ENCODE results near the gene CIITA. TPM values are rescaled to one million over a fixed set of nuclear protein-coding genes. Genes with fewer than 3 reads are reported as not detected.
"Not testable (repeated sequence)": the region's sequence is repeated elsewhere in the genome, so short reads cannot be mapped to it uniquely, and the experiment has no call there.

Gene CIITA
- total RNA-seq, 1 donor from 2014 or later, result 13.0 TPM

DNA sequence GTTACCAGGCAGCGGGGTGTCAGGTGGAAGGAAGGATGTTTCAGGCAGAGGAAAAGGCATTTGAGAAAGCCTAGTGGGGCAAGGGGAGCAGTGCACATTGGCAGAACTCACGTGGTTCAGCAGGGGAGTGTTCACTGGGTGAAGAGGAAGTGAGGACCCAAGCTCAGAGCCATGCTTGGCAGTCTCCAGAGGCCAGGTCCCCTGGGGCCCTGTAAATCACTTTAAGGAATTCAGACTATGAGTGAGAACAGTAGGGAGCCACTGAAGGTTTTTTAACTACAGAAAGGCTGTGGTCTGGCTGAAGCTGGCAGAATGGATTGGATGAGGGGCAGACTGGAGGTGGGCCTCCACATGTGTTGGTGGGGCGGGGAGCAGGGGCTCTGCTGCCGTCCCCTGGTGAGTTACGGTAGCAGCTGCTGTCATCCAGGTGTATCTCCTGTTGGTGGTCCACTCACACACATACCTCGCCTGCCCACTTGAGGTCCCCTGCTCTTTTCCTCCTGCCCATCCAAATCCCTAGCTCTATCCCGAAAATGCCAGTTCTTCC, 72.5 kb downstream of the CIITA start:
- H3K27me3 Mint-ChIP-seq (ENCODE audit: insufficient read depth), result no peaks in the 10 kb centered on the region
- H3K27ac Mint-ChIP-seq, result peak overlapping the region; percentile 41
- peak overlapping the region; percentile 53 for H3K4me3 Mint-ChIP-seq
- peak; percentile 37 for DNase-seq (ENCODE audit: low spot score)
- no peaks in the 10 kb centered on the region for H3K36me3 Mint-ChIP-seq (ENCODE audit: low read depth)
- intact Hi-C loops (cut with micrococcal nuclease), result loop anchor here (10.0 kb wide), 1 partner anchor 1025 kb away; the partner anchor contains the start of gene SNX29
- H3K4me1 Mint-ChIP-seq (ENCODE audit: low read depth), result peaks cover 48% of the 10 kb centered on the region
- H3K9me3 Mint-ChIP-seq, result no peaks in the 10 kb centered on the region

DNA sequence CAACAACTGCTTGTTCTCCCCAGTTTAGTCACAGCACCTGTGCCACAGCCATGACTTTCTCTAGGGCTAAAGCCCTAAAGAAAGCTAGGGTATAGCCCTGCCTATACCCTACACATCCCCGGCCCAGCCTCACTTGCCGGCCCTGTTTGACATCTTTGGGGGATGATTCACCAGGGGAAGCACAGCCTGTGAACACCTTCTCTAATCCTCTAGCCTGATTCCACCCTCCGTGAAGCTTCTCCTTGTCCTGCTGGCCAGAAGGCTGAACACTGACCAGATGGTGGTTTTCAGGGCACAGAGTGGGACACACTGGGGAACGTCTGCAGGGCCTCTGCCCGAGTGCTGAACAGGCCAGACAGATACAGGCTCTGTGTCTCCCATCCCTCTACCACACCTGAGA, 73.4 kb downstream of the CIITA start:
- no peak for DNase-seq (ENCODE audit: low spot score)
- no peak overlapping the region for H3K4me3 Mint-ChIP-seq
- H3K36me3 Mint-ChIP-seq (ENCODE audit: low read depth), result no peaks in the 10 kb centered on the region
- peaks cover 46% of the 10 kb centered on the region for H3K4me1 Mint-ChIP-seq (ENCODE audit: low read depth)
- no peaks in the 10 kb centered on the region for H3K9me3 Mint-ChIP-seq
- intact Hi-C loops (cut with micrococcal nuclease), result no loop called here
- no peaks in the 10 kb centered on the region for H3K27me3 Mint-ChIP-seq (ENCODE audit: insufficient read depth)
- H3K27ac Mint-ChIP-seq, result no peak overlapping the region

DNA sequence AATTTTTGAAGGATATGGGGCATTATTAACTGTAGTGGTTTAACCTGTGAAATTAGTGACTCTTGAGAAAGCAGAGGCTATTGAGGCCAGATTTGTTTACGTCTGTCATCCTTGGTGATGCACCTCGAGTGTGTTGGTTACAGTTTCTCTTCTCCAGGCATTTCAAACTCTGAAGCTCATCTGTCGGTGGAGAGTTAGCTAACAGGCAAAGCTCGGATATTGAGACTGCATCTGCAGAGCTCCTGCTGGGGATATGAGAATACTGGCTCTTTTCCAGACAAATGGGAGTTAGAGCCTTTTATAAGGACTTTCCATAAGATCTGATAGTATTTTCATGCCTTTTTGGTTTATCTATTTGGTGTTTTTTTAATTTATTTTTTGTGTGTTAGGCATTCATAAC, 74.0 kb downstream of the CIITA start:
- H3K9me3 Mint-ChIP-seq, result no peaks in the 10 kb centered on the region
- no peak overlapping the region for H3K27ac Mint-ChIP-seq
- H3K4me1 Mint-ChIP-seq (ENCODE audit: low read depth), result peaks cover 41% of the 10 kb centered on the region
- DNase-seq (ENCODE audit: low spot score), result no peak
- no peaks in the 10 kb centered on the region for H3K27me3 Mint-ChIP-seq (ENCODE audit: insufficient read depth)
- H3K36me3 Mint-ChIP-seq (ENCODE audit: low read depth), result no peaks in the 10 kb centered on the region
- intact Hi-C loops (cut with micrococcal nuclease), result no loop called here
- H3K4me3 Mint-ChIP-seq, result no peak overlapping the region

DNA sequence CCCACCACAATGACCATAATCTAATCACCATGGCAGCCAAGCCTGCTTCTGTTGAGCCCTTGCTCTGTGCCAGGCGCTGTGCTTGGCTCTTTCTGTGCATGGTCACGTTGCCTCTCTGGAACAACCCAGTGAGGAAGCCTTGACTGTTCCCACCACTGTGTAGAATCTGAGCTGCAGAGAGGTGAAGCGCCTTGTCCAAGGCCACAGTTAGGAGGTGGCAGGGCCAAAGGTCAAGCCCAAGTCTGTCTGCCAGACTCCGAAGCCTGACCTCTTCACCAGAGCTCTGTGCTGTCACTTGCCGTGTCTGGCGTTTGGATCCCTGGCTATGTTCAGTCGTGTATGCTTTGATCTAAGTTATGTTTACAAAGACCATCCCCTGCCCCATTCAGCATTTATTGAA, 77.9 kb downstream of the CIITA start:
- no peaks in the 10 kb centered on the region for H3K9me3 Mint-ChIP-seq
- intact Hi-C loops (cut with micrococcal nuclease), result loop anchor here (1.0 to 2.0 kb wide), 6 partner anchors 9 to 1114 kb away; no protein-coding TSS in a partner anchor

DNA sequence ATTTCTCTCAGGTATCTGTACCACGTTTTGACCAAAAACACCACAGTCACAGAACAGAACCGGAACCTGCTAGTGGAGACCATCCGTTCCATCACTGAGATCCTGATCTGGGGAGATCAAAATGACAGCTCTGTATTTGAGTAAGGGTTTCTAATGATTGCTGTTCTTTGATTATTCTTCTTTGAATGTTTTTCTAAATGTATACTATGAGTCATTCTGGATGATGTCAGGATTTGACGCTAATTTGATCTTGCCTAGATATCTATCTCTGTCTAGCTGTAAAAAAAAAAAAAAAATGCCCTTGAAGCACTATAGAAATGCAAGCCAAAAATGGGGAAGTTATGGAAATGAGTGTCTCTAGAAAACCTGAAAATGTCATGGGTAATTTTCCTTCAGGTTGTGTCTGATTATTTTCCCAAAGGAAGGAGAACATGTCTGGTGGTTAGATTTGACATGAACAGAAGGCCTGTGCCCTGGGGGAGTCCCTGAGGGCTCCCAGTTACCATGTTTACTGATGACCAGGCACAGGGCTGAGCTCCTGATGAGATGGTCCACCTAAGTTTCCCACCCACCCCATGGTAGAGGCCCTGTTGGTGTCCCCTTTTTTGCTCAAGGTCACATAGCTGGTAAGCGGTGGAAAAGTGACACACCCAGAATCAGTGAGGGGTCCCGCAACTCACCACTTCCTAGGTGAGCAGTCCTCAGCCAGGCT, 80.9 kb downstream of the CIITA start:
- intact Hi-C loops (cut with micrococcal nuclease), result no loop called here
- no peaks in the 10 kb centered on the region for H3K27me3 Mint-ChIP-seq (ENCODE audit: insufficient read depth)
- no peak for DNase-seq (ENCODE audit: low spot score)
- H3K27ac Mint-ChIP-seq, result peak overlapping the region; percentile 79
- peak overlapping the region; percentile 5 for H3K4me3 Mint-ChIP-seq
- H3K36me3 Mint-ChIP-seq (ENCODE audit: low read depth), result peaks cover 28% of the 10 kb centered on the region
- H3K9me3 Mint-ChIP-seq, result no peaks in the 10 kb centered on the region
- peaks cover 48% of the 10 kb centered on the region for H3K4me1 Mint-ChIP-seq (ENCODE audit: low read depth)

More for the DNA sequence above, 77.9 kb downstream of the CIITA start:
- Mint-ChIP-seq H3K27ac (no peak overlapping the region), H3K4me1 (ENCODE audit: low read depth) (peaks cover 28% of the 10 kb centered on the region), H3K27me3 (ENCODE audit: insufficient read depth) (no peaks in the 10 kb centered on the region), H3K4me3 (peak overlapping the region; percentile 23), H3K36me3 (ENCODE audit: low read depth) (peaks cover 7% of the 10 kb centered on the region)
- DNase-seq (ENCODE audit: low spot score), result no peak

DNA sequence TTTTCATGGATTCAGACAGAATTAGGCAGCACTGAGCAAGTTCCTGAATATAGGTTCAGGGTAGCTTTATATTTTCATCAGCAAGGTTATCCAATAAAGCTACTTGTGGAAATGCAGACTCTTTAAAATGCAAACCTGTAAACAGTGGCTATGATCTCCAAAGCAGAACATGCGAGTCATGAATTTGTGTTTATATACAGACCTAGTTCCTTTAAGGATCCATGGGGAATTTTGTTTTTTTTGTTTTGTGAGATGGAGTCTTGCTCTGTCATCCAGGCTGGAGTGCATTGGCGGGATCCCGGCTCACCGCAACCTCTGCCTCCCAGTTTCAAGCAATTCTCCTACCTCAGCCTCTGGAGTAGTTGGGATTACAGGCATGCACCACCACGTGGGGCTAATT, 82.2 kb downstream of the CIITA start:
- no peak overlapping the region for H3K27ac Mint-ChIP-seq
- peaks cover 37% of the 10 kb centered on the region for H3K36me3 Mint-ChIP-seq (ENCODE audit: low read depth)
- no peak overlapping the region for H3K4me3 Mint-ChIP-seq
- H3K9me3 Mint-ChIP-seq, result no peaks in the 10 kb centered on the region
- intact Hi-C loops (cut with micrococcal nuclease), result no loop called here
- peaks cover 54% of the 10 kb centered on the region for H3K4me1 Mint-ChIP-seq (ENCODE audit: low read depth)
- no peak for DNase-seq (ENCODE audit: low spot score)
- H3K27me3 Mint-ChIP-seq (ENCODE audit: insufficient read depth), result no peaks in the 10 kb centered on the region

DNA sequence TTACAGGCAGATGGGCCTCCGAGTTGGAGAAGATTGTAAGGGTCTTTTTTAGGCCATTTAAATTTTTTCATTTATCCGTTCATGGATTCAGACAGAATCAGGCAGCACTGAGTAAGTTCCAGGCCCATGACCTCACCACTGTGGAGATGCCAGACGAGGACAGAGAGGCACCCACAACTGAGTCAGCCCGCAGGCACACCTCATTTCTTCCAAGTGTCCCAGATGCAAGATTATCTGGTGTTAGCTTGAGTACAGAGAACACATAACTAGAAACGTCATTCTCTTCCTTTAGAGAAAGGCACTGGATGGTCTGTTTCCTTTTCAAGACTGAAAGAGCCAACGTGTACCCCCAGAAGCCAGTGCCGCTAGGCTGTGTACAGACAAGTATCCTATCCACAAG, 84.2 kb downstream of the CIITA start:
- peaks cover 5% of the 10 kb centered on the region for H3K9me3 Mint-ChIP-seq
- intact Hi-C loops (cut with micrococcal nuclease), result no loop called here
- no peak overlapping the region for H3K27ac Mint-ChIP-seq
- H3K4me1 Mint-ChIP-seq (ENCODE audit: low read depth), result peaks cover 67% of the 10 kb centered on the region
- DNase-seq (ENCODE audit: low spot score), result no peak
- peaks cover 45% of the 10 kb centered on the region for H3K36me3 Mint-ChIP-seq (ENCODE audit: low read depth)
- H3K27me3 Mint-ChIP-seq (ENCODE audit: insufficient read depth), result no peaks in the 10 kb centered on the region
- H3K4me3 Mint-ChIP-seq, result no peak overlapping the region

DNA sequence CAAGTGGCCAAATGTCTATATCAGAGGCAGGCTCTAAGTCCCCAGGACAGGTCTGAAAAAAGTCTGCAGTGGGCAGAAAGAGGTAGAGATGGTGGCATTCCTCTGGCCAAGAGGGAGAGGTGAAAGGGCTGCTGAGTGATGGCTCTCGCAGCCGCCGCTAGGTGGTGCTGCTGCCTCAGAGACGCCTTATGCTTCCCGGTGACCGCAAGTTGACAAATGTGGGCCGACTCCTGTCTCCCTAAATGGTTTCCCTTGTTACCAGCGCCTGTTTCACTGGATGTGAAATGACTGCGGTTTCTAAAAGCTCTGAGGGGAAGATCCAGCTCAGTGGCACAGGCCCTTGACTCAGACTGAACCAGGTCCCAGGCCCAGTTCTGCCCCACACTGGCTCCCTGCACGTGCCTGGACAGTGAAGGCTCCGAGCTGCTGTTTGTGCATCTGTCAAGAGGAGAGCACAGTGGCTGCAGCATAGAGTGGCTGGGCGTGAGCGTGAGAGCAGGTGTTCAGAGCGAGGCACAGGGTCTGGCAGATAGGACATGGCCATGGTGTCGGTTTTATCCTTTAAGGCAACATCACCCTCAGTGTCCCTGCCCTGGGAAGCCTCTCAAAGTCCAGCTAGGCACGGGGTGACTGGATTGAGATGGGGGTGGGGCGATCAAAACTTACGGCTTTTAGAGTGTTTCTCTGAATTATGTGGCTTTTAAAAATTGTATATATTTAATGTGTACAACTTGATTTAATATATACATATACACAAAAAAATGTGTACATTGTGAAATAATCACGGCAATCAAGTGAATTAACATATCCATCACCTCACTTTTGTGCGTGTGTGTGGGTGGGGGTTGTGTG, 87.3 kb downstream of the CIITA start:
- H3K36me3 Mint-ChIP-seq (ENCODE audit: low read depth), result peaks cover 50% of the 10 kb centered on the region
- H3K4me3 Mint-ChIP-seq, result peak overlapping the region; percentile 68
- DNase-seq (ENCODE audit: low spot score), result peak; percentile 74
- H3K9me3 Mint-ChIP-seq, result peaks cover 11% of the 10 kb centered on the region
- intact Hi-C loops (cut with micrococcal nuclease), result loop anchor here (1.0 to 2.0 kb wide), 12 partner anchors 8 to 677 kb away; partner anchors contain the start of gene CLEC16A
- H3K27me3 Mint-ChIP-seq (ENCODE audit: insufficient read depth), result no peaks in the 10 kb centered on the region
- H3K27ac Mint-ChIP-seq, result peak overlapping the region; percentile 97
- H3K4me1 Mint-ChIP-seq (ENCODE audit: low read depth), result peaks cover 75% of the 10 kb centered on the region

DNA sequence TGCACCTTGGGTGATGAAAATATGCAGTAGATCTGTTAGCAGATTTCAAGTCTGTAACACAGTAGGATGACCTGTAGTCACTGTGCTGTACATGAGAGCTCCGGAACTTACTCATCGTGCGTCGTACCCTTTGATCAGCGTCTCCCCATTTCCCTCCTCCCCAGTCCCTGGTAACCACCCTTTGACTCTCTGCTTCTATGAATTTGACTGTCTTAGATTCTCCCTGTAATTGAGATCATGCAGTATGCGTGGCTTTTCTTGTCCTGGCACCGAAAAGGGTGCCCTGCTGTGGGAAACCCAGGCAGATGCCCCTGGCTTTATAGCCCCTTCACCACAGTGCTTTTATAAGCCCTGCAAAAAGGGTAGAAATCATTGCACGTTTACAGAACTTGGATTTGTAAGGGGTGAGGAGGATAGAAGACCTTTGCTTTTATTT, 87.9 kb downstream of the CIITA start:
- peak; percentile 63 for DNase-seq (ENCODE audit: low spot score)
- H3K4me3 Mint-ChIP-seq, result peak overlapping the region; percentile 68
- H3K36me3 Mint-ChIP-seq (ENCODE audit: low read depth), result peaks cover 51% of the 10 kb centered on the region
- peaks cover 11% of the 10 kb centered on the region for H3K9me3 Mint-ChIP-seq
- peaks cover 76% of the 10 kb centered on the region for H3K4me1 Mint-ChIP-seq (ENCODE audit: low read depth)
- H3K27me3 Mint-ChIP-seq (ENCODE audit: insufficient read depth), result no peaks in the 10 kb centered on the region
- H3K27ac Mint-ChIP-seq, result peak overlapping the region; percentile 97
- intact Hi-C loops (cut with micrococcal nuclease), result loop anchor here (1.0 to 2.0 kb wide), 20 partner anchors 7 to 676 kb away; partner anchors contain the start of gene CLEC16A

DNA sequence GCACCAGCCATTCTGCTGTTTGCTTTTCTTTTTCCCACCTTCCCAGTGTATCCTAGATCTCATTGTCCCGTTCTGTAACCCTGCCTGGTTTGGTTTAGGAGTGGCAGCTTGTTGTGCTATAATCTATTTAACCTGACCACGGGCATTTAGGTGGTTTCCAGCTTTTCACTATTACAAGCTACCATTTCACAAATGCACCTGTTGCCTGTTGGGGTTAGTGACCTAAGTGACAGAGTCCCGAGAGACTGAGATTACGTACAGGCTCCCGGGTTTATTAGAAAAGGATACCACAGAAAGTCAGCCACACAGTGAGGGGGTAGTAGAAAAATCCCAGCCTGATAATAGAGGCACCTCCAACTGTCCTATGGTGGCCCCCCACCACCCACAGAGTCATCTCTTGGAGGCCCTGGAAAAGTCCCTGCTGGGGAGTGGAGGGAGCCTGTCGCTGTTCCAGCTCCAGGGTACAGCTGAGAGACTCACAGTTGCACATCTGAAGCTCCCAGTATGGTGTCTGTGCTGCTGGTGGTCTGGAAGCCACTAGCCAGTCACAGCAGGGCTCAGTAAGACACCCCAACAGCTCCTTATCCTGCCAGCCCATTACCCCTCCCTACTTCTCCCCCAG, 88.5 kb downstream of the CIITA start:
- Mint-ChIP-seq H3K9me3 (peaks cover 11% of the 10 kb centered on the region), H3K27ac (peak overlapping the region; percentile 97), H3K4me3 (peak overlapping the region; percentile 68), H3K36me3 (ENCODE audit: low read depth) (peaks cover 50% of the 10 kb centered on the region), H3K27me3 (ENCODE audit: insufficient read depth) (no peaks in the 10 kb centered on the region), H3K4me1 (ENCODE audit: low read depth) (peaks cover 75% of the 10 kb centered on the region)
- intact Hi-C loops (cut with micrococcal nuclease), result loop anchor here (1.0 to 2.0 kb wide), 10 partner anchors 22 to 617 kb away; no protein-coding TSS in a partner anchor
- peak; percentile 37 for DNase-seq (ENCODE audit: low spot score)

DNA sequence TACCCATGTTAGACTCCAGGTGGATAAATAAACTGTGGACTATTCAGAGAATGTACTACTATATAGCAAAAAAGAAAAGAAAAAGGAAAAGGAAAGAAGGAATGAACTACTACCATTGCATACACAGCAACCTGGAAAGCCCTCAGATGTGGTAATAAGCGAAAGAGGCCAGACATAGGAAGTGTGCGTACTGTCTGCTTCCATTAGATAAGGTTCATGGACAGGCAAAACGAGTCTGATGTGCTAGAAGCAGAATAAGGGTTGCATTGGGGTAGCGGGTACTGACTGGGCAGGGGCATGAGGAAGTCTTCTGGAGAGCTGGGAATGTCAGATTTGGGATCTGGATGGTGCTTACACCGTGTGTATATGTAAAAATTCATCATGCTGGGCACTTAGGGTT, 89.1 kb downstream of the CIITA start:
- DNase-seq (ENCODE audit: low spot score), result no peak
- Mint-ChIP-seq H3K4me3 (peak overlapping the region; percentile 47), H3K27ac (peak overlapping the region; percentile 97), H3K27me3 (ENCODE audit: insufficient read depth) (no peaks in the 10 kb centered on the region), H3K4me1 (ENCODE audit: low read depth) (peaks cover 75% of the 10 kb centered on the region), H3K36me3 (ENCODE audit: low read depth) (peaks cover 50% of the 10 kb centered on the region), H3K9me3 (peaks cover 11% of the 10 kb centered on the region)
- intact Hi-C loops (cut with micrococcal nuclease), result no loop called here

DNA sequence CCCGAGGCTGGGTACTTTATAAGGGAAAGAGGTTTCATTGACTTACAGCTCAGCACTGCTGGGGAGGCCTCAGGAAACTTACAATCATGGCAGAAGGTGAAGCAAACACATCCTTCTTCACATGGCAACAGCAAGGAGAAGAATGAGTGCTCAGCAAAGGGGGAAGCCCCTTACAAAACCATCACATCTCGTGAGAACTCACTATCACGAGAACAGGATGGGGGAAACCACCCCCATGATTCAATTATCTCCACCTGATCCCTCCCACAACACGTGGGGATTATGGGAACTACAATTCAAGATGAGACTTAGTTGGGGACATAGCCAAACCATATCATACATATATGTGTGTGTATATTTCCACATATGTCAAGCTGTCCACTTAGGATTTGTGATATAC, 89.6 kb downstream of the CIITA start:
- H3K27me3 Mint-ChIP-seq (ENCODE audit: insufficient read depth); DNase-seq (ENCODE audit: low spot score); intact Hi-C loops (cut with micrococcal nuclease): not testable (repeated sequence)
- H3K36me3 Mint-ChIP-seq (ENCODE audit: low read depth), result peaks cover 52% of the 10 kb centered on the region
- H3K9me3 Mint-ChIP-seq, result peaks cover 11% of the 10 kb centered on the region
- H3K4me1 Mint-ChIP-seq (ENCODE audit: low read depth), result peaks cover 76% of the 10 kb centered on the region
- peak overlapping the region; percentile 97 for H3K27ac Mint-ChIP-seq
- H3K4me3 Mint-ChIP-seq, result peak overlapping the region; percentile 6
